ENCODE measurements around the gene PCK2. TPM values are rescaled to one million over a fixed set of nuclear protein-coding genes. Genes with fewer than 3 reads are reported as not detected.

Gene PCK2
- total RNA-seq, 1 experiment from 2014 or later: 48.9 TPM

GRCh38 chr14:24116128-24116814 is 22.2 kb downstream of the PCK2 start:
- Histone ChIP-seq H2BK12ac (ENCODE audit: insufficient read length, low read depth, low read length) (no peak overlapping the region), H3K56ac (ENCODE audit: insufficient read length, low read depth, low read length) (no peak overlapping the region), H2BK120ac (ENCODE audit: low read depth, low read length, poor library complexity, severe bottlenecking) (no peak overlapping the region), H3K23me2 (ENCODE audit: insufficient read length, low read depth, low read length, poor library complexity, severe bottlenecking) (peaks cover 13% of the 10 kb centered on the region), H2AK5ac (ENCODE audit: insufficient read length, low read length) (no peak overlapping the region), H2AFZ (ENCODE audit: low read length) (no peak overlapping the region), H3K4ac (ENCODE audit: low read depth, low read length) (no peak overlapping the region), H3T11ph (ENCODE audit: low read length) (no peak overlapping the region), H4K20me1 (ENCODE audit: control insufficient read depth, insufficient read depth, insufficient read length) (no peaks in the 10 kb centered on the region), H3K23ac (ENCODE audit: insufficient read length, low read depth, low read length) (no peak overlapping the region), H3K9ac (ENCODE audit: extremely low read depth, insufficient read length, low read length) (no peak overlapping the region), H3K79me2 (ENCODE audit: insufficient read depth, low read length) (no peaks in the 10 kb centered on the region), H3K4me1 (ENCODE audit: insufficient read depth, low read length) (no peaks in the 10 kb centered on the region), H3K4me2 (ENCODE audit: insufficient read depth, insufficient read length, low read length) (peak overlapping the region; percentile 79), H2BK15ac (ENCODE audit: low read depth, low read length) (no peak overlapping the region), H4K5ac (ENCODE audit: insufficient read length, low read depth, low read length) (no peak overlapping the region), H3K9me3 (ENCODE audit: control insufficient read depth, low read depth, low read length) (no peaks in the 10 kb centered on the region), H3K79me1 (ENCODE audit: insufficient read depth, low read depth, low read length, poor library complexity, severe bottlenecking) (no peaks in the 10 kb centered on the region), H3K27me3 (ENCODE audit: insufficient read depth, low read length) (no peaks in the 10 kb centered on the region), H4K91ac (ENCODE audit: insufficient read length, low read depth, low read length) (no peak overlapping the region), H4K8ac (replicated peaks; ENCODE audit: insufficient read length, low read depth, low read length) (no peak overlapping the region), H2BK5ac (ENCODE audit: insufficient read length, low read length) (no peak overlapping the region), H3K27ac (ENCODE audit: insufficient read length, low read depth, low read length) (no peak overlapping the region), H3K18ac (ENCODE audit: insufficient read length, low read depth, low read length) (no peak overlapping the region), H2BK20ac (ENCODE audit: low read depth, low read length, poor library complexity, severe bottlenecking) (no peak overlapping the region), H3K14ac (ENCODE audit: insufficient read depth, low read length) (no peak overlapping the region)
- TF ChIP-seq, protein P1, sequence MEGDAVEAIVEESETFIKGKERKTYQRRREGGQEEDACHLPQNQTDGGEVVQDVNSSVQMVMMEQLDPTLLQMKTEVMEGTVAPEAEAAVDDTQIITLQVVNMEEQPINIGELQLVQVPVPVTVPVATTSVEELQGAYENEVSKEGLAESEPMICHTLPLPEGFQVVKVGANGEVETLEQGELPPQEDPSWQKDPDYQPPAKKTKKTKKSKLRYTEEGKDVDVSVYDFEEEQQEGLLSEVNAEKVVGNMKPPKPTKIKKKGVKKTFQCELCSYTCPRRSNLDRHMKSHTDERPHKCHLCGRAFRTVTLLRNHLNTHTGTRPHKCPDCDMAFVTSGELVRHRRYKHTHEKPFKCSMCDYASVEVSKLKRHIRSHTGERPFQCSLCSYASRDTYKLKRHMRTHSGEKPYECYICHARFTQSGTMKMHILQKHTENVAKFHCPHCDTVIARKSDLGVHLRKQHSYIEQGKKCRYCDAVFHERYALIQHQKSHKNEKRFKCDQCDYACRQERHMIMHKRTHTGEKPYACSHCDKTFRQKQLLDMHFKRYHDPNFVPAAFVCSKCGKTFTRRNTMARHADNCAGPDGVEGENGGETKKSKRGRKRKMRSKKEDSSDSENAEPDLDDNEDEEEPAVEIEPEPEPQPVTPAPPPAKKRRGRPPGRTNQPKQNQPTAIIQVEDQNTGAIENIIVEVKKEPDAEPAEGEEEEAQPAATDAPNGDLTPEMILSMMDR (conservative IDR thresholded peaks at IDR 0.05): no peak
- Mint-ChIP-seq H3K27me3 (ENCODE audit: low read depth) (peaks cover 3% of the 10 kb centered on the region; the same call in 1 of the 2 replicates), H3K36me3 (ENCODE audit: insufficient read depth in 1 of 3, low read depth in 3 of 3) (peaks cover 18 to 52% (median 47%) of the 10 kb centered on the region in 3 experiments; a peak in 6 of 7 replicates), H3K4me1 (peaks cover 12 to 15% of the 10 kb centered on the region in 2 experiments), H3K27ac (peak overlapping the region in 2 of 3 experiments; percentile 89 to 100; a peak in 2 of 7 replicates), H3K9me3 (no peaks in the 10 kb centered on the region; a peak in 1 of 5 replicates), H3K4me3 (peak overlapping the region; percentile 93 to 95)
- no CpG with 5 or more reads among the region's 6 CpGs for WGBS (ENCODE audit: extremely low coverage, insufficient read length, low lambda C conversion rate)
- DNase-seq: no peak

All from H9 (cell line).